HepG2 (cell line): Measurements from ENCODE around the gene GNL3. TPM values are rescaled to one million over a fixed set of nuclear protein-coding genes. Genes with fewer than 3 reads are reported as not detected.

ENCODE experiments used
- ATAC-seq: fragments of 200-7000 bp; cut with Tn5 transposase; 3 replicates; pipeline ENCODE4 v1.9.1; 2020; ENCODE audit warnings: mild to moderate bottlenecking, moderate library complexity
- BruUV-seq: library from RNA; stranded (reverse); fragments of 400-500 nt; replicated peaks from 2 replicates; lab custom pipeline; 2021; lab: Mats Ljungman, UMichigan
- CTCF ChIA-PET: fragments of 300-600 bp; formaldehyde crosslinking; extraction: SDS; loops from one replicate; lab custom pipeline; 2021; ENCODE audit warnings: low total read pairs, inconsistent platforms, low intra/inter-chr PET ratio; lab: Yijun Ruan, JAX
- POLR2A ChIA-PET: fragments of 350-600 bp; sonication (Branson Sonifier 250); formaldehyde crosslinking; loops from one replicate; lab custom pipeline; 2020; ENCODE audit warnings: antibody characterized with exemption, inconsistent platforms; lab: Yijun Ruan, JAX
- DNase-seq: peaks from one replicate; pipeline ENCODE4 v3.0.0-alpha.2; 2015; ENCODE audit warnings: low spot score
- FAIRE-seq: peaks from 3 replicates; lab custom pipeline; 2011; peaks lifted over from hg19 to GRCh38; lab: Jason Lieb, UNC
- H2AFZ ChIP-seq: one replicate; pipeline ENCODE4 v1.6.1; 2011; ENCODE audit warnings: low read length, inconsistent platforms
- H3K27ac ChIP-seq: fragments of 300-600 bp; 3 replicates; pipeline ENCODE4 v1.8.0; 2011; ENCODE audit warnings: mixed run types, mild to moderate bottlenecking, mixed read lengths, low read length, inconsistent platforms; ENCODE audit not compliant: insufficient read depth; ENCODE audit errors: extremely low read length
- H3K27me3 ChIP-seq, 2 experiments: fragments of 200-600 bp in 1 of 2; 2 replicates in 1 of 2; 3 replicates in 1 of 2; pipeline versions ENCODE4 v1.6.0 to v1.8.0; 2011; ENCODE audit warnings: low read length in 2 of 2, mild to moderate bottlenecking in 2 of 2, moderate library complexity in 2 of 2, inconsistent platforms in 1 of 2; ENCODE audit not compliant: insufficient read depth in 2 of 2, control insufficient read depth in 1 of 2
- H3K36me3 ChIP-seq, 2 experiments: fragments of 200-600 bp in 1 of 2; replicated peaks in 1 of 2; 2 replicates in 1 of 2; 3 replicates in 1 of 2; pipeline versions ENCODE4 v1.5.1 to v1.8.0; 2011; ENCODE audit warnings: low read length in 2 of 2, inconsistent platforms in 1 of 2; ENCODE audit not compliant: insufficient read depth in 2 of 2, control insufficient read depth in 1 of 2
- H3K4me1 ChIP-seq: 2 replicates; pipeline ENCODE4 v1.5.1; 2012; ENCODE audit warnings: low read length, inconsistent platforms; ENCODE audit not compliant: insufficient read depth
- H3K4me2 ChIP-seq: 2 replicates; pipeline ENCODE4 v1.6.0; 2011; ENCODE audit warnings: low read depth, low read length, inconsistent platforms
- H3K4me3 ChIP-seq, 3 experiments: fragments of 200-600 bp in 1 of 3; sonication (generic), shearing (Covaris generic) in 1 of 3; replicated peaks in 1 of 3; 2 replicates each; pipeline ENCODE4 v1.5.1; 2011 to 2016; ENCODE audit warnings: low read length in 3 of 3, inconsistent platforms in 2 of 3, low read depth in 2 of 3, mild to moderate bottlenecking in 2 of 3, control low read depth in 1 of 3, mixed read lengths in 1 of 3; ENCODE audit not compliant: insufficient read depth in 1 of 3
- H3K79me2 ChIP-seq: one replicate; pipeline ENCODE4 v1.6.1; 2011; ENCODE audit warnings: low read length, inconsistent platforms; ENCODE audit not compliant: insufficient read depth
- H3K9ac ChIP-seq: 2 replicates; pipeline ENCODE4 v1.6.0; 2011; ENCODE audit warnings: mild to moderate bottlenecking, low read depth, low read length, inconsistent platforms; ENCODE audit not compliant: insufficient read depth
- H3K9me3 ChIP-seq: 2 replicates; pipeline ENCODE4 v1.5.1; 2012; ENCODE audit warnings: mild to moderate bottlenecking, low read length
- H4K20me1 ChIP-seq: 2 replicates; pipeline ENCODE4 v1.6.0; 2011; ENCODE audit warnings: inconsistent platforms, mild to moderate bottlenecking, low read length, moderate library complexity; ENCODE audit not compliant: insufficient read depth
- HMGA1 ChIP-seq: sonication (generic); formaldehyde crosslinking; conservative IDR thresholded peaks from 2 replicates; pipeline ENCODE4 v1.4.0; 2020; ENCODE audit warnings: missing genetic modification reagents
- KAT2B ChIP-seq: fragments of 150-350 bp; IDR thresholded peaks from 2 replicates; pipeline ENCODE4 v1.6.1; 2014; ENCODE audit warnings: low read depth, low read length, borderline replicate concordance
- KMT2A ChIP-seq: sonication (generic); formaldehyde crosslinking; IDR thresholded peaks from 2 replicates; pipeline ENCODE4 v1.4.0; 2020; ENCODE audit warnings: missing genetic modification reagents
- NBN ChIP-seq: fragments of 450-650 bp; conservative IDR thresholded peaks from 2 replicates; pipeline ENCODE4 v1.6.1; 2017
- NFRKB ChIP-seq: fragments of 450-650 bp; IDR thresholded peaks from 2 replicates; pipeline ENCODE4 v1.6.1; 2017
- NFYC ChIP-seq: IDR thresholded peaks from 2 replicates; pipeline ENCODE4 v1.6.1; 2016; ENCODE audit warnings: missing genetic modification reagents, missing compliant biosample characterization
- RFX5 ChIP-seq: IDR thresholded peaks from 2 replicates; pipeline ENCODE4 v1.6.1; 2011; ENCODE audit warnings: low read depth, low read length, improper control_type of control experiment
- SKI ChIP-seq: fragments of 450-650 bp; IDR thresholded peaks from one replicate; pipeline ENCODE4 v1.6.1; 2018; ENCODE audit warnings: mild to moderate bottlenecking; ENCODE audit not compliant: partially characterized antibody
- THAP11 ChIP-seq: IDR thresholded peaks from 2 replicates; pipeline ENCODE4 v1.6.1; 2016; ENCODE audit warnings: missing biosample characterization, missing genetic modification reagents
- ZKSCAN8 ChIP-seq: IDR thresholded peaks from 2 replicates; pipeline ENCODE4 v1.6.1; 2016; ENCODE audit warnings: borderline replicate concordance, missing genetic modification reagents, missing compliant biosample characterization
- ZMYM4 ChIP-seq: sonication (generic); formaldehyde crosslinking; IDR thresholded peaks from 2 replicates; pipeline ENCODE4 v1.8.1; 2023; ENCODE audit warnings: mild to moderate bottlenecking, missing genetic modification reagents
- ZSCAN30 ChIP-seq: sonication (generic); formaldehyde crosslinking; IDR thresholded peaks from 2 replicates; pipeline ENCODE4 v1.5.0; 2020; ENCODE audit warnings: mild to moderate bottlenecking, missing genetic modification reagents
- WGBS: methylation state at CpG from one replicate; pipeline ENCODE4 v1.1.6; 2017; ENCODE audit warnings: low lambda C conversion rate; 5-methylcytosine and 5-hydroxymethylcytosine counted together
- in situ Hi-C: cut with HindIII; loops from 2 replicates; pipeline ENCODE4 v1.10.0; 2017; ENCODE audit warnings: low pct_unique_long_range_greater_than_20kb; ENCODE audit not compliant: extremely low pct_ligation_motif_present
- intact Hi-C: fragments of 100-400 bp; cut with micrococcal nuclease; formaldehyde crosslinking; loops from one replicate; pipeline ENCODE4 v1.10.0; 2022; ENCODE audit not compliant: unreplicated experiment
- polyA plus RNA-seq, 8 experiments: library from polyadenylated mRNA; depleted of rRNA in 3 of 8; stranded (reverse) in 7 of 8; unstranded in 1 of 8; fragments of >200 nt; fragmentation: Illumina TruSeq in 4 of 8; extraction: Trizol in 4 of 8; gene quantifications; 2 replicates each; pipeline versions ENCODE4 v1.2.1 to v1.2.3, GENCODE V29; 2011 to 2016; ENCODE audit warnings: low read depth in 4 of 8, missing spikeins in 1 of 8, mixed read lengths in 1 of 8; ENCODE audit not compliant: insufficient read depth in 1 of 8
- total RNA-seq, 5 experiments: library from RNA; depleted of rRNA; stranded (reverse); fragments of >200 nt; fragmentation: Illumina TruSeq; extraction: Trizol; gene quantifications; 2 replicates each; pipeline ENCODE4 v1.2.3, GENCODE V29; 2016; ENCODE audit warnings: low read depth in 1 of 5
- TF ChIP-seq, protein P1 (sequence below): sonication (generic); formaldehyde crosslinking; IDR thresholded peaks from 2 replicates; pipeline ENCODE4 v1.9.0; 2022; ENCODE audit warnings: missing genetic modification reagents, mild to moderate bottlenecking, borderline replicate concordance
- TF ChIP-seq, protein P2 (sequence below): sonication (generic); formaldehyde crosslinking; IDR thresholded peaks from 2 replicates; pipeline ENCODE4 v1.5.0; 2020; ENCODE audit warnings: missing genetic modification reagents, mild to moderate bottlenecking, borderline replicate concordance
- TF ChIP-seq, protein P3 (sequence below): IDR thresholded peaks from 2 replicates; pipeline ENCODE4 v1.6.1; 2012; ENCODE audit warnings: low read depth, low read length, improper control_type of control experiment
- TF ChIP-seq, protein P4 (sequence below): IDR thresholded peaks from 2 replicates; pipeline ENCODE4 v1.6.1; 2016; ENCODE audit warnings: low read depth

GNL3 gene
- total and polyA plus RNA-seq, 2 of the 13 experiments (the other 11 are each of a cell fraction or from before 2014, with no cell fraction given), result 129 to 257 TPM

GRCh38 chr3:52683611-52684010 is 2.2 kb upstream of the GNL3 start (continued):
- TF ChIP-seq, protein P1, sequence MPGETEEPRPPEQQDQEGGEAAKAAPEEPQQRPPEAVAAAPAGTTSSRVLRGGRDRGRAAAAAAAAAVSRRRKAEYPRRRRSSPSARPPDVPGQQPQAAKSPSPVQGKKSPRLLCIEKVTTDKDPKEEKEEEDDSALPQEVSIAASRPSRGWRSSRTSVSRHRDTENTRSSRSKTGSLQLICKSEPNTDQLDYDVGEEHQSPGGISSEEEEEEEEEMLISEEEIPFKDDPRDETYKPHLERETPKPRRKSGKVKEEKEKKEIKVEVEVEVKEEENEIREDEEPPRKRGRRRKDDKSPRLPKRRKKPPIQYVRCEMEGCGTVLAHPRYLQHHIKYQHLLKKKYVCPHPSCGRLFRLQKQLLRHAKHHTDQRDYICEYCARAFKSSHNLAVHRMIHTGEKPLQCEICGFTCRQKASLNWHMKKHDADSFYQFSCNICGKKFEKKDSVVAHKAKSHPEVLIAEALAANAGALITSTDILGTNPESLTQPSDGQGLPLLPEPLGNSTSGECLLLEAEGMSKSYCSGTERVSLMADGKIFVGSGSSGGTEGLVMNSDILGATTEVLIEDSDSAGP (CRISPR knock-in tag), result no peak
- TF ChIP-seq THAP11 (CRISPR knock-in tag) (no peak), ZKSCAN8 (CRISPR knock-in tag) (no peak), RFX5 (no peak)
- TF ChIP-seq, all 625 proteins: peak for 4

- no peak for ATAC-seq
- Histone ChIP-seq H3K79me2 (peaks cover 82% of the 10 kb centered on the region), H3K4me3 (peak overlapping the region in 2 of 3 experiments; percentile 66 to 96; a peak in 3 of 6 replicates), H2AFZ (no peak overlapping the region), H3K4me2 (peak overlapping the region; percentile 77), H3K9me3 (no peaks in the 10 kb centered on the region), H3K4me1 (peaks cover 81% of the 10 kb centered on the region), H3K36me3 (peaks cover 10 to 30% of the 10 kb centered on the region in 2 experiments), H3K27ac (peak overlapping the region; percentile 82), H4K20me1 (peaks cover 13% of the 10 kb centered on the region), H3K9ac (peak overlapping the region; percentile 99; the same call in 1 of the 2 replicates), H3K27me3 (no peaks in the 10 kb centered on the region; a peak in 1 of 5 replicates)
- ChIA-PET POLR2A (interaction anchor here (4.5 to 12.6 kb wide), 2 partner anchors 12 to 21 kb away, joined by 18 to 118 read pairs; partner anchors contain the start of genes GLT8D1 and SPCS1), CTCF (no interaction called here)
- 7% methylated on average over 5 of the region's 5 CpGs for WGBS
- intact Hi-C loops, result no loop called here
- no TSS peak for BruUV-seq
- no peak for FAIRE-seq
- no peak for DNase-seq
- in situ Hi-C loops, result loop anchor here (10.0 kb wide), 1 partner anchor 229 kb away; the partner anchor contains the start of genes NISCH and TNNC1
- no peak for TF ChIP-seq NFYC
- no peak for TF ChIP-seq NFRKB
- TF ChIP-seq, protein P2, sequence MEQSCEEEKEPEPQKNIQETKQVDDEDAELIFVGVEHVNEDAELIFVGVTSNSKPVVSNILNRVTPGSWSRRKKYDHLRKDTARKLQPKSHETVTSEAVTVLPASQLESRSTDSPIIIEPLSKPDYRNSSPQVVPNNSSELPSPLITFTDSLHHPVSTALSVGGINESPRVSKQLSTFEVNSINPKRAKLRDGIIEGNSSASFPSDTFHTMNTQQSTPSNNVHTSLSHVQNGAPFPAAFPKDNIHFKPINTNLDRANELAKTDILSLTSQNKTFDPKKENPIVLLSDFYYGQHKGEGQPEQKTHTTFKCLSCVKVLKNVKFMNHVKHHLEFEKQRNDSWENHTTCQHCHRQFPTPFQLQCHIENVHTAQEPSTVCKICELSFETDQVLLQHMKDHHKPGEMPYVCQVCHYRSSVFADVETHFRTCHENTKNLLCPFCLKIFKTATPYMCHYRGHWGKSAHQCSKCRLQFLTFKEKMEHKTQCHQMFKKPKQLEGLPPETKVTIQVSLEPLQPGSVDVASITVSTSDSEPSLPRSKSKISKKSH (CRISPR knock-in tag), result no peak
- TF ChIP-seq, protein P3, sequence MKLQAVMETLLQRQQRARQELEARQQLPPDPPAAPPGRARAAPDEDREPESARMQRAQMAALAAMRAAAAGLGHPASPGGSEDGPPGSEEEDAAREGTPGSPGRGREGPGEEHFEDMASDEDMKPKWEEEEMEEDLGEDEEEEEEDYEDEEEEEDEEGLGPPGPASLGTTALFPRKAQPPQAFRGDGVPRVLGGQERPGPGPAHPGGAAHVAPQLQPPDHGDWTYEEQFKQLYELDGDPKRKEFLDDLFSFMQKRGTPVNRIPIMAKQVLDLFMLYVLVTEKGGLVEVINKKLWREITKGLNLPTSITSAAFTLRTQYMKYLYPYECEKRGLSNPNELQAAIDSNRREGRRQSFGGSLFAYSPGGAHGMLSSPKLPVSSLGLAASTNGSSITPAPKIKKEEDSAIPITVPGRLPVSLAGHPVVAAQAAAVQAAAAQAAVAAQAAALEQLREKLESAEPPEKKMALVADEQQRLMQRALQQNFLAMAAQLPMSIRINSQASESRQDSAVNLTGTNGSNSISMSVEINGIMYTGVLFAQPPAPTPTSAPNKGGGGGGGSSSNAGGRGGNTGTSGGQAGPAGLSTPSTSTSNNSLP, result peak; percentile 80
- no peak for TF ChIP-seq ZMYM4 (CRISPR knock-in tag)
- TF ChIP-seq KMT2A (CRISPR knock-in tag), result no peak
- no peak for TF ChIP-seq NBN
- no peak for TF ChIP-seq HMGA1 (CRISPR knock-in tag)
- TF ChIP-seq SKI, result peak; percentile 30
- no peak for TF ChIP-seq ZSCAN30 (CRISPR knock-in tag)
- peak; percentile 83 for TF ChIP-seq KAT2B
- TF ChIP-seq, protein P4, sequence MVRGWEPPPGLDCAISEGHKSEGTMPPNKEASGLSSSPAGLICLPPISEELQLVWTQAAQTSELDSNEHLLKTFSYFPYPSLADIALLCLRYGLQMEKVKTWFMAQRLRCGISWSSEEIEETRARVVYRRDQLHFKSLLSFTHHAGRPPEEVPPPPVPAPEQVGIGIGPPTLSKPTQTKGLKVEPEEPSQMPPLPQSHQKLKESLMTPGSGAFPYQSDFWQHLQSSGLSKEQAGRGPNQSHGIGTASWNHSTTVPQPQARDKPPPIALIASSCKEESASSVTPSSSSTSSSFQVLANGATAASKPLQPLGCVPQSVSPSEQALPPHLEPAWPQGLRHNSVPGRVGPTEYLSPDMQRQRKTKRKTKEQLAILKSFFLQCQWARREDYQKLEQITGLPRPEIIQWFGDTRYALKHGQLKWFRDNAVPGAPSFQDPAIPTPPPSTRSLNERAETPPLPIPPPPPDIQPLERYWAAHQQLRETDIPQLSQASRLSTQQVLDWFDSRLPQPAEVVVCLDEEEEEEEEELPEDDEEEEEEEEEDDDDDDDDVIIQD (CRISPR knock-in tag), result no peak
Measured at GRCh38 chr3:52684184-52684583, 1.6 kb upstream of the GNL3 start.
